Measurements from ENCODE around the gene SFRP4.

DNA sequence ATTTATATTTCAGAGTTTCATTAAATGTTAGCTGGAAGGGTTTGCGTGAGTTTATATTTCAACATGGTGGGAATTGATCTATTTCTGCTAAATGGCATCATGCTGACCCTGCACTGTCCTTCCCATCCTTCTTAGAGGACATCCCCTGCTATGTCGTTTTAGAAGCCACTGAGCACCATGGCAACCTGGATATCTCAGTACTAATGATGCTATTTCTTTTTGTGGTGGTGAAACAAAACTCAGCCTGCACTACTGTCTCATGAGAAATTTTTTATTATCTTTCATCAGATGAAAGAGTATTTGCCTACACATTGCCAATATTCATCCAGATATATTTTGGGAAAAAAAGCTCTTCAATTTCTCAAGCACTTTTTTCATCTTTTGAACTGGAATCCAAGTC, 15.9 kb upstream of the SFRP4 start:
- TF ChIP-seq GABPA (IDR thresholded peaks at IDR 0.05 in 1 of 2, conservative IDR thresholded peaks at IDR 0.05 in 1 of 2) (no peak), FOXA2 (IDR thresholded peaks at IDR 0.05) (no peak), RAD21 (IDR thresholded peaks at IDR 0.05) (no peak), YY1 (IDR thresholded peaks at IDR 0.05) (no peak)
- TF ChIP-seq, protein P1, sequence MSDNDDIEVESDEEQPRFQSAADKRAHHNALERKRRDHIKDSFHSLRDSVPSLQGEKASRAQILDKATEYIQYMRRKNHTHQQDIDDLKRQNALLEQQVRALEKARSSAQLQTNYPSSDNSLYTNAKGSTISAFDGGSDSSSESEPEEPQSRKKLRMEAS (IDR thresholded peaks at IDR 0.05) = no peak
- TF ChIP-seq, protein P2, sequence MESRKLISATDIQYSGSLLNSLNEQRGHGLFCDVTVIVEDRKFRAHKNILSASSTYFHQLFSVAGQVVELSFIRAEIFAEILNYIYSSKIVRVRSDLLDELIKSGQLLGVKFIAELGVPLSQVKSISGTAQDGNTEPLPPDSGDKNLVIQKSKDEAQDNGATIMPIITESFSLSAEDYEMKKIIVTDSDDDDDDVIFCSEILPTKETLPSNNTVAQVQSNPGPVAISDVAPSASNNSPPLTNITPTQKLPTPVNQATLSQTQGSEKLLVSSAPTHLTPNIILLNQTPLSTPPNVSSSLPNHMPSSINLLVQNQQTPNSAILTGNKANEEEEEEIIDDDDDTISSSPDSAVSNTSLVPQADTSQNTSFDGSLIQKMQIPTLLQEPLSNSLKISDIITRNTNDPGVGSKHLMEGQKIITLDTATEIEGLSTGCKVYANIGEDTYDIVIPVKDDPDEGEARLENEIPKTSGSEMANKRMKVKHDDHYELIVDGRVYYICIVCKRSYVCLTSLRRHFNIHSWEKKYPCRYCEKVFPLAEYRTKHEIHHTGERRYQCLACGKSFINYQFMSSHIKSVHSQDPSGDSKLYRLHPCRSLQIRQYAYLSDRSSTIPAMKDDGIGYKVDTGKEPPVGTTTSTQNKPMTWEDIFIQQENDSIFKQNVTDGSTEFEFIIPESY (IDR thresholded peaks at IDR 0.05) = no peak
- TF ChIP-seq, protein P3, sequence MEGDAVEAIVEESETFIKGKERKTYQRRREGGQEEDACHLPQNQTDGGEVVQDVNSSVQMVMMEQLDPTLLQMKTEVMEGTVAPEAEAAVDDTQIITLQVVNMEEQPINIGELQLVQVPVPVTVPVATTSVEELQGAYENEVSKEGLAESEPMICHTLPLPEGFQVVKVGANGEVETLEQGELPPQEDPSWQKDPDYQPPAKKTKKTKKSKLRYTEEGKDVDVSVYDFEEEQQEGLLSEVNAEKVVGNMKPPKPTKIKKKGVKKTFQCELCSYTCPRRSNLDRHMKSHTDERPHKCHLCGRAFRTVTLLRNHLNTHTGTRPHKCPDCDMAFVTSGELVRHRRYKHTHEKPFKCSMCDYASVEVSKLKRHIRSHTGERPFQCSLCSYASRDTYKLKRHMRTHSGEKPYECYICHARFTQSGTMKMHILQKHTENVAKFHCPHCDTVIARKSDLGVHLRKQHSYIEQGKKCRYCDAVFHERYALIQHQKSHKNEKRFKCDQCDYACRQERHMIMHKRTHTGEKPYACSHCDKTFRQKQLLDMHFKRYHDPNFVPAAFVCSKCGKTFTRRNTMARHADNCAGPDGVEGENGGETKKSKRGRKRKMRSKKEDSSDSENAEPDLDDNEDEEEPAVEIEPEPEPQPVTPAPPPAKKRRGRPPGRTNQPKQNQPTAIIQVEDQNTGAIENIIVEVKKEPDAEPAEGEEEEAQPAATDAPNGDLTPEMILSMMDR (IDR thresholded peaks at IDR 0.05; ENCODE audit: low read depth, low read length, missing input control) = no peak
- TF ChIP-seq, protein P4, sequence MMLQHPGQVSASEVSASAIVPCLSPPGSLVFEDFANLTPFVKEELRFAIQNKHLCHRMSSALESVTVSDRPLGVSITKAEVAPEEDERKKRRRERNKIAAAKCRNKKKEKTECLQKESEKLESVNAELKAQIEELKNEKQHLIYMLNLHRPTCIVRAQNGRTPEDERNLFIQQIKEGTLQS (IDR thresholded peaks at IDR 0.05) = no peak

Measured in liver (tissue), 3 donors.